IMR-90 (cell line): ENCODE data around the gene GAD2. TPM values are rescaled to one million over a fixed set of nuclear protein-coding genes. Genes with fewer than 3 reads are reported as not detected.

Experiments used
- ATAC-seq: fragments of 200-7000 bp; cut with Tn5 transposase; 2 replicates; pipeline ENCODE4 v1.9.1; 2020; ENCODE audit warnings: low read depth, mild to moderate bottlenecking, moderate library complexity
- BruUV-seq: library from RNA; stranded (reverse); fragments of 400-500 nt; replicated peaks from 2 replicates; lab custom pipeline; 2021; lab: Mats Ljungman, UMichigan
- CTCF ChIA-PET: fragments of 300-600 bp; formaldehyde crosslinking; extraction: SDS; loops from one replicate; lab custom pipeline; 2021; ENCODE audit warnings: antibody characterized with exemption; lab: Yijun Ruan, JAX
- POLR2A ChIA-PET: fragments of 300-600 bp; sonication (Branson Sonifier 250); formaldehyde crosslinking; loops from one replicate; lab custom pipeline; 2022; ENCODE audit warnings: antibody characterized with exemption; ENCODE audit not compliant: unreplicated experiment; lab: Charles Lee
- DNase-seq: peaks from one replicate; pipeline ENCODE4 v3.0.0; 2013
- H2AFZ ChIP-seq: replicated peaks from 2 replicates; pipeline ENCODE3; 2013; ENCODE audit warnings: low read length, mild to moderate bottlenecking; ENCODE audit not compliant: poor library complexity
- H2AK5ac ChIP-seq: 2 replicates; pipeline ENCODE4 v1.6.1; 2013; ENCODE audit warnings: low read depth, low read length, inconsistent platforms
- H2AK9ac ChIP-seq: replicated peaks from 2 replicates; pipeline ENCODE3; 2013; ENCODE audit warnings: mild to moderate bottlenecking, low read depth, low read length, moderate library complexity; ENCODE audit not compliant: poor library complexity
- H2BK120ac ChIP-seq: 2 replicates; pipeline ENCODE4 v1.6.1; 2013; ENCODE audit warnings: low read depth, low read length, inconsistent platforms
- H2BK15ac ChIP-seq: 3 replicates; pipeline ENCODE4 v1.6.1; 2013; ENCODE audit warnings: low read depth, low read length, inconsistent platforms
- H2BK20ac ChIP-seq: 2 replicates; pipeline ENCODE4 v1.6.1; 2013; ENCODE audit warnings: low read depth, mild to moderate bottlenecking, inconsistent platforms, low read length, moderate library complexity
- H2BK5ac ChIP-seq: 2 replicates; pipeline ENCODE4 v1.6.1; 2013; ENCODE audit warnings: mild to moderate bottlenecking, low read depth, low read length, inconsistent platforms; ENCODE audit not compliant: poor library complexity, severe bottlenecking
- H3K14ac ChIP-seq: replicated peaks from 2 replicates; pipeline ENCODE4 v1.6.1; 2013; ENCODE audit warnings: low read depth, low read length, inconsistent platforms
- H3K18ac ChIP-seq: 2 replicates; pipeline ENCODE4 v1.6.1; 2013; ENCODE audit warnings: low read depth, low read length, control low read depth
- H3K23ac ChIP-seq: 2 replicates; pipeline ENCODE4 v1.6.1; 2013; ENCODE audit warnings: low read depth, low read length, inconsistent platforms
- H3K27ac ChIP-seq: 2 replicates; pipeline ENCODE4 v1.5.1; 2013; ENCODE audit warnings: mild to moderate bottlenecking, control low read depth, low read length; ENCODE audit not compliant: insufficient read depth
- H3K27me3 ChIP-seq: 2 replicates; pipeline ENCODE4 v1.6.1; 2013; ENCODE audit warnings: low read length; ENCODE audit not compliant: control insufficient read depth, insufficient read depth
- H3K36me3 ChIP-seq: 2 replicates; pipeline ENCODE4 v1.6.1; 2013; ENCODE audit warnings: low read length, mixed read lengths; ENCODE audit not compliant: control insufficient read depth, insufficient read depth
- H3K4ac ChIP-seq: 2 replicates; pipeline ENCODE4 v1.6.1; 2013; ENCODE audit warnings: low read depth, low read length, inconsistent platforms
- H3K4me1 ChIP-seq: 2 replicates; pipeline ENCODE4 v1.6.1; 2013; ENCODE audit warnings: low read length, mixed read lengths; ENCODE audit not compliant: control insufficient read depth, insufficient read depth
- H3K4me2 ChIP-seq: 2 replicates; pipeline ENCODE4 v1.6.1; 2013; ENCODE audit warnings: low read depth, mild to moderate bottlenecking, control low read depth, low read length, moderate library complexity
- H3K4me3 ChIP-seq: 2 replicates; pipeline ENCODE4 v1.5.1; 2013; ENCODE audit warnings: low read depth, mild to moderate bottlenecking, control low read depth, low read length, moderate library complexity; ENCODE audit not compliant: insufficient read depth
- H3K56ac ChIP-seq: 2 replicates; pipeline ENCODE4 v1.6.1; 2013; ENCODE audit warnings: low read length, inconsistent platforms; ENCODE audit not compliant: insufficient read depth; ENCODE audit errors: extremely low read depth
- H3K79me1 ChIP-seq, 2 experiments: 2 replicates each; pipeline ENCODE4 v1.6.1; 2013; ENCODE audit warnings: low read length in 2 of 2, inconsistent platforms in 1 of 2, low read depth in 1 of 2
- H3K9ac ChIP-seq: 2 replicates; pipeline ENCODE4 v1.6.1; 2013; ENCODE audit warnings: low read depth, low read length, control low read depth
- H3K9me1 ChIP-seq: 2 replicates; pipeline ENCODE4 v1.6.1; 2013; ENCODE audit warnings: low read length, inconsistent platforms; ENCODE audit not compliant: insufficient read depth
- H3K9me3 ChIP-seq: 2 replicates; pipeline ENCODE4 v1.6.1; 2013; ENCODE audit warnings: low read length; ENCODE audit not compliant: control insufficient read depth, insufficient read depth
- H4K20me1 ChIP-seq: 2 replicates; pipeline ENCODE4 v1.6.1; 2013; ENCODE audit warnings: low read length, inconsistent platforms; ENCODE audit not compliant: insufficient read depth
- H4K5ac ChIP-seq: 2 replicates; pipeline ENCODE4 v1.6.1; 2013; ENCODE audit warnings: mild to moderate bottlenecking, low read depth, low read length, control low read depth
- H4K8ac ChIP-seq, 2 experiments: 2 replicates each; pipeline ENCODE4 v1.6.1; 2013; ENCODE audit warnings: low read depth in 2 of 2, low read length in 2 of 2, control low read depth in 1 of 2, inconsistent platforms in 1 of 2
- H4K91ac ChIP-seq: 2 replicates; pipeline ENCODE4 v1.6.1; 2013; ENCODE audit warnings: low read depth, low read length, inconsistent platforms; ENCODE audit not compliant: insufficient read depth
- BHLHE40 ChIP-seq: fragments of 150-350 bp; IDR thresholded peaks from 2 replicates; pipeline ENCODE4 v1.6.1; 2016; ENCODE audit warnings: mild to moderate bottlenecking, low read depth, low read length
- CEBPB ChIP-seq: IDR thresholded peaks from 2 replicates; pipeline ENCODE4 v1.6.1; 2012; ENCODE audit warnings: low read depth, low read length, improper control_type of control experiment
- CHD1 ChIP-seq: IDR thresholded peaks from 2 replicates; pipeline ENCODE4 v1.6.1; 2012; ENCODE audit warnings: low read depth, low read length, improper control_type of control experiment
- FOS ChIP-seq: fragments of 150-350 bp; IDR thresholded peaks from 2 replicates; pipeline ENCODE4 v1.6.1; 2016; ENCODE audit warnings: low read depth, low read length
- MAFK ChIP-seq: IDR thresholded peaks from 2 replicates; pipeline ENCODE4 v1.6.1; 2012; ENCODE audit warnings: low read depth, low read length, improper control_type of control experiment
- MAZ ChIP-seq: IDR thresholded peaks from 2 replicates; pipeline ENCODE4 v1.6.1; 2012; ENCODE audit warnings: low read depth, mild to moderate bottlenecking, low read length, improper control_type of control experiment, moderate library complexity, borderline replicate concordance
- MXI1 ChIP-seq: IDR thresholded peaks from 2 replicates; pipeline ENCODE4 v1.6.1; 2012; ENCODE audit warnings: low read depth, mild to moderate bottlenecking, low read length, moderate library complexity, borderline replicate concordance
- NFE2L2 ChIP-seq: fragments of 150-350 bp; IDR thresholded peaks from 2 replicates; pipeline ENCODE4 v1.6.1; 2016; ENCODE audit warnings: low read depth, mild to moderate bottlenecking, low read length
- POLR2A ChIP-seq: IDR thresholded peaks from 2 replicates; pipeline ENCODE4 v1.6.1; 2012; ENCODE audit warnings: mild to moderate bottlenecking, low read depth, low read length
- RAD21 ChIP-seq: IDR thresholded peaks from 2 replicates; pipeline ENCODE4 v1.6.1; 2012; ENCODE audit warnings: low read length, improper control_type of control experiment
- RCOR1 ChIP-seq: IDR thresholded peaks from 2 replicates; pipeline ENCODE4 v1.6.1; 2012; ENCODE audit warnings: mild to moderate bottlenecking, low read length, improper control_type of control experiment; ENCODE audit not compliant: insufficient replicate concordance
- RFX5 ChIP-seq: IDR thresholded peaks from 2 replicates; pipeline ENCODE4 v1.8.0; 2012; ENCODE audit warnings: low read depth, mild to moderate bottlenecking, low read length, moderate library complexity
- SMC3 ChIP-seq: fragments of 150-350 bp; IDR thresholded peaks from 2 replicates; pipeline ENCODE4 v1.6.1; 2016; ENCODE audit warnings: low read depth, mild to moderate bottlenecking, antibody characterized with exemption, low read length, moderate library complexity
- dilution Hi-C: fragments of 300-500 bp; cut with HindIII; formaldehyde crosslinking; loops from one replicate; pipeline ENCODE4 v1.14.3; 2018; ENCODE audit warnings: low sequenced_read_pairs; ENCODE audit not compliant: unreplicated experiment
- in situ Hi-C: fragments of 300-500 bp; cut with MboI; formaldehyde crosslinking; loops from 3 replicates; pipeline ENCODE4 v1.14.3; 2019; ENCODE audit warnings: low sequenced_read_pairs, inconsistent platforms, mixed read lengths
- intact Hi-C: fragments of 100-400 bp; cut with micrococcal nuclease; formaldehyde crosslinking; loops from 2 replicates; pipeline ENCODE4 v1.10.0; 2022
- polyA plus RNA-seq, 3 experiments: library from polyadenylated mRNA; depleted of rRNA; stranded (reverse); fragments of >200 nt; gene quantifications; 2 replicates each; pipeline ENCODE4 v1.2.3, GENCODE V29; 2012; ENCODE audit warnings: low replicate concordance in 1 of 3
- total RNA-seq: library from RNA; depleted of rRNA; stranded (reverse); fragments of >200 nt; gene quantifications from 2 replicates; pipeline ENCODE4 v1.2.3, GENCODE V29; 2012
- TF ChIP-seq, protein P1 (sequence below): fragments of 150-350 bp; IDR thresholded peaks from 2 replicates; pipeline ENCODE4 v1.6.1; 2017; ENCODE audit warnings: mild to moderate bottlenecking, antibody characterized with exemption, low read length, low read depth
- TF ChIP-seq, protein P2 (sequence below): conservative IDR thresholded peaks from 2 replicates; pipeline ENCODE4 v1.5.1; 2012; ENCODE audit warnings: mild to moderate bottlenecking, low read depth, low read length, improper control_type of control experiment
- TF ChIP-seq, protein P3 (sequence below): fragments of 150-350 bp; IDR thresholded peaks from 2 replicates; pipeline ENCODE4 v1.6.1; 2016; ENCODE audit warnings: low read depth, mild to moderate bottlenecking, low read length, moderate library complexity, borderline replicate concordance

Gene GAD2
- total and polyA plus RNA-seq, 2 of the 4 experiments (the other 2 are of a cell fraction) = not detected

DNA sequence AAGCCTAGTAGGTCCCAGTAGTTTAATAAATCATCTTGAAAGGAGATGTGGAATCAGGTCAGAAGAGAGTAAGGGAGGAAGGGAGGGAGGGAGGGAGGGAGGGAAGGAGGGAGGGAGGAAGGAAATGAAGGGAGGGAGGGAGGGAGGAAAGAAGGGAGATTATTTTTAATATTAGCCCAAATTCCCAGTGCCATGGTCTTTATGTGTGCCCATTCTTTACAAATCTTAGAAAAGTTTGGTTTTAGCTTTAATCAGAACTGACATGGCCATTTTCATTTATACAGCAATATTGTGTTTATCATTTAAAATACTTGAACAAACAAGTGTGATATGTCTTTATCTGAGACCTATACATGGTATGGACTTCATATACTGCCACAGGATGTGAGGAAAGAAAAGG is 86.8 kb downstream of the GAD2 start:
- H3K9me1 ChIP-seq = no peaks in the 10 kb centered on the region
- H2AFZ ChIP-seq = no peak overlapping the region
- H3K4me3 ChIP-seq = no peak overlapping the region
- no peak overlapping the region for H2AK5ac ChIP-seq
- POLR2A ChIA-PET = no interaction called here
- no peak overlapping the region for H3K4ac ChIP-seq
- no TSS peak for BruUV-seq
- H3K4me1 ChIP-seq = no peaks in the 10 kb centered on the region
- H3K79me1 ChIP-seq = no peaks in the 10 kb centered on the region
- H3K9me3 ChIP-seq = peaks cover 11% of the 10 kb centered on the region
- H3K56ac ChIP-seq = no peak overlapping the region
- H2BK120ac ChIP-seq = no peak overlapping the region
- no peak overlapping the region for H4K91ac ChIP-seq
- H3K23ac ChIP-seq = no peak overlapping the region
- no peak overlapping the region for H4K5ac ChIP-seq
- H3K4me2 ChIP-seq = no peak overlapping the region
- in situ Hi-C loops (no loop called here), dilution Hi-C loops (no loop called here), intact Hi-C loops (no loop called here)
- ATAC-seq (no peak), DNase-seq (no peak)
- H3K27me3 ChIP-seq = no peaks in the 10 kb centered on the region
- H4K8ac ChIP-seq = no peak overlapping the region
- H2AK9ac ChIP-seq = no peak overlapping the region
- no peak overlapping the region for H2BK20ac ChIP-seq
- H3K14ac ChIP-seq = no peak overlapping the region
- no peak overlapping the region for H3K9ac ChIP-seq
- TF ChIP-seq RFX5 (no peak), SMC3 (no peak), CEBPB (no peak), NFE2L2 (no peak), RCOR1 (no peak), CHD1 (no peak), MXI1 (no peak), FOS (no peak), BHLHE40 (no peak), MAFK (no peak), POLR2A (no peak), MAZ (no peak), RAD21 (no peak)
- TF ChIP-seq, protein P1, sequence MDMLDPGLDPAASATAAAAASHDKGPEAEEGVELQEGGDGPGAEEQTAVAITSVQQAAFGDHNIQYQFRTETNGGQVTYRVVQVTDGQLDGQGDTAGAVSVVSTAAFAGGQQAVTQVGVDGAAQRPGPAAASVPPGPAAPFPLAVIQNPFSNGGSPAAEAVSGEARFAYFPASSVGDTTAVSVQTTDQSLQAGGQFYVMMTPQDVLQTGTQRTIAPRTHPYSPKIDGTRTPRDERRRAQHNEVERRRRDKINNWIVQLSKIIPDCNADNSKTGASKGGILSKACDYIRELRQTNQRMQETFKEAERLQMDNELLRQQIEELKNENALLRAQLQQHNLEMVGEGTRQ = no peak
- TF ChIP-seq, protein P2, sequence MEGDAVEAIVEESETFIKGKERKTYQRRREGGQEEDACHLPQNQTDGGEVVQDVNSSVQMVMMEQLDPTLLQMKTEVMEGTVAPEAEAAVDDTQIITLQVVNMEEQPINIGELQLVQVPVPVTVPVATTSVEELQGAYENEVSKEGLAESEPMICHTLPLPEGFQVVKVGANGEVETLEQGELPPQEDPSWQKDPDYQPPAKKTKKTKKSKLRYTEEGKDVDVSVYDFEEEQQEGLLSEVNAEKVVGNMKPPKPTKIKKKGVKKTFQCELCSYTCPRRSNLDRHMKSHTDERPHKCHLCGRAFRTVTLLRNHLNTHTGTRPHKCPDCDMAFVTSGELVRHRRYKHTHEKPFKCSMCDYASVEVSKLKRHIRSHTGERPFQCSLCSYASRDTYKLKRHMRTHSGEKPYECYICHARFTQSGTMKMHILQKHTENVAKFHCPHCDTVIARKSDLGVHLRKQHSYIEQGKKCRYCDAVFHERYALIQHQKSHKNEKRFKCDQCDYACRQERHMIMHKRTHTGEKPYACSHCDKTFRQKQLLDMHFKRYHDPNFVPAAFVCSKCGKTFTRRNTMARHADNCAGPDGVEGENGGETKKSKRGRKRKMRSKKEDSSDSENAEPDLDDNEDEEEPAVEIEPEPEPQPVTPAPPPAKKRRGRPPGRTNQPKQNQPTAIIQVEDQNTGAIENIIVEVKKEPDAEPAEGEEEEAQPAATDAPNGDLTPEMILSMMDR = no peak
- TF ChIP-seq, protein P3, sequence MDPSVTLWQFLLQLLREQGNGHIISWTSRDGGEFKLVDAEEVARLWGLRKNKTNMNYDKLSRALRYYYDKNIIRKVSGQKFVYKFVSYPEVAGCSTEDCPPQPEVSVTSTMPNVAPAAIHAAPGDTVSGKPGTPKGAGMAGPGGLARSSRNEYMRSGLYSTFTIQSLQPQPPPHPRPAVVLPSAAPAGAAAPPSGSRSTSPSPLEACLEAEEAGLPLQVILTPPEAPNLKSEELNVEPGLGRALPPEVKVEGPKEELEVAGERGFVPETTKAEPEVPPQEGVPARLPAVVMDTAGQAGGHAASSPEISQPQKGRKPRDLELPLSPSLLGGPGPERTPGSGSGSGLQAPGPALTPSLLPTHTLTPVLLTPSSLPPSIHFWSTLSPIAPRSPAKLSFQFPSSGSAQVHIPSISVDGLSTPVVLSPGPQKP = no peak
- no peaks in the 10 kb centered on the region for H4K20me1 ChIP-seq
- CTCF ChIA-PET = no interaction called here
- H3K36me3 ChIP-seq = no peaks in the 10 kb centered on the region
- no peak overlapping the region for H3K27ac ChIP-seq
- no peak overlapping the region for H3K18ac ChIP-seq
- H2BK5ac ChIP-seq = no peak overlapping the region
- H2BK15ac ChIP-seq = no peak overlapping the region
